K562 (cell line): Measurements from ENCODE around the gene TESMIN. TPM values are rescaled to one million over a fixed set of nuclear protein-coding genes. Genes with fewer than 3 reads are reported as not detected.

Experiments
- ATAC-seq: fragments of 200-7000 bp; cut with Tn5 transposase; 3 replicates; pipeline ENCODE4 v1.9.1; 2020; ENCODE audit warnings: moderate library complexity
- BruUV-seq: library from RNA; stranded (reverse); fragments of 400-500 nt; replicated peaks from 2 replicates; lab custom pipeline; 2021; lab: Mats Ljungman, UMichigan
- CTCF ChIA-PET: fragments of 300-600 bp; formaldehyde crosslinking; extraction: SDS; loops from one replicate; lab custom pipeline; 2021; ENCODE audit warnings: low intra/inter-chr PET ratio; lab: Yijun Ruan, JAX
- POLR2A ChIA-PET: fragments of 300-600, 350-650 bp; sonication (Branson Sonifier 250); formaldehyde crosslinking; extraction: SDS; loops from one replicate; lab custom pipeline; 2021; ENCODE audit warnings: antibody characterized with exemption, inconsistent platforms; lab: Yijun Ruan, JAX
- DNase-seq, 4 experiments: peaks; one replicate each; pipeline versions ENCODE4 v3.0.0 to v3.0.0-alpha.2; 2011 to 2018; ENCODE audit warnings: low spot score in 3 of 4, mixed read lengths in 3 of 4; ENCODE audit errors: extremely low read depth in 1 of 4
- FAIRE-seq: peaks from 2 replicates; lab custom pipeline; 2011; peaks lifted over from hg19 to GRCh38; lab: Jason Lieb, UNC
- H2AFZ ChIP-seq: 2 replicates; pipeline ENCODE4 v1.6.0; 2011; ENCODE audit warnings: low read depth, low read length, control low read depth, inconsistent platforms
- H3K27ac ChIP-seq: fragments of 200-600 bp; 3 replicates; pipeline ENCODE4 v1.8.0; 2011; ENCODE audit warnings: low read depth, mild to moderate bottlenecking, control low read depth, inconsistent platforms, low read length, moderate library complexity, mixed read lengths; ENCODE audit errors: extremely low read depth
- H3K27me3 ChIP-seq, 2 experiments: fragments of 300-600 bp in 1 of 2; 2 replicates in 1 of 2; 3 replicates in 1 of 2; pipeline versions ENCODE4 v1.6.0 to v1.8.0; 2011; ENCODE audit warnings: inconsistent platforms in 2 of 2, low read length in 2 of 2, mild to moderate bottlenecking in 1 of 2, mixed read lengths in 1 of 2, moderate library complexity in 1 of 2; ENCODE audit not compliant: control insufficient read depth in 2 of 2, insufficient read depth in 2 of 2
- H3K36me3 ChIP-seq: fragments of 300-600 bp; 3 replicates; pipeline ENCODE4 v1.8.0; 2011; ENCODE audit warnings: mild to moderate bottlenecking, low read length, inconsistent platforms; ENCODE audit not compliant: control insufficient read depth, insufficient read depth
- H3K4me1 ChIP-seq, 2 experiments: fragments of 200-600 bp in 1 of 2; replicated peaks in 1 of 2; 2 replicates in 1 of 2; 3 replicates in 1 of 2; pipeline versions ENCODE4 v1.5.1 to v1.8.0; 2011; ENCODE audit warnings: inconsistent platforms in 2 of 2, low read length in 2 of 2, mild to moderate bottlenecking in 1 of 2, mixed read lengths in 1 of 2, moderate library complexity in 1 of 2; ENCODE audit not compliant: control insufficient read depth in 2 of 2, insufficient read depth in 2 of 2
- H3K4me2 ChIP-seq: 2 replicates; pipeline ENCODE4 v1.6.1; 2011; ENCODE audit warnings: low read length, control low read depth, inconsistent platforms, mixed read lengths; ENCODE audit not compliant: insufficient read depth
- H3K4me3 ChIP-seq: fragments of 200-600 bp; sonication (generic), shearing (Covaris generic); 2 replicates; pipeline ENCODE4 v1.5.1; 2016; ENCODE audit warnings: control low read depth, inconsistent platforms
- H3K79me2 ChIP-seq: fragments of 200-600 bp; 3 replicates; pipeline ENCODE4 v1.8.0; 2011; ENCODE audit warnings: low read length, inconsistent platforms; ENCODE audit not compliant: control insufficient read depth, insufficient read depth
- H3K9ac ChIP-seq, 2 experiments: 2 replicates each; pipeline versions ENCODE4 v1.6.0 to v1.6.1; 2011; ENCODE audit warnings: low read depth in 2 of 2, low read length in 2 of 2, control low read depth in 1 of 2, inconsistent platforms in 1 of 2, mild to moderate bottlenecking in 1 of 2, mixed read lengths in 1 of 2; ENCODE audit not compliant: insufficient read depth in 1 of 2
- H3K9me1 ChIP-seq: one replicate; pipeline ENCODE4 v1.6.0; 2011; ENCODE audit warnings: inconsistent platforms, mild to moderate bottlenecking, low read length, moderate library complexity; ENCODE audit not compliant: control insufficient read depth, insufficient read depth
- H3K9me3 ChIP-seq: replicated peaks from 2 replicates; pipeline ENCODE4 v1.5.1; 2011; ENCODE audit warnings: low read depth, low read length, inconsistent platforms; ENCODE audit not compliant: control insufficient read depth, insufficient read depth
- H4K20me1 ChIP-seq: replicated peaks from 2 replicates; pipeline ENCODE4 v1.6.1; 2011; ENCODE audit warnings: low read length, inconsistent platforms, mixed read lengths; ENCODE audit not compliant: control insufficient read depth, insufficient read depth
- EZH2 ChIP-seq: IDR thresholded peaks from 2 replicates; pipeline ENCODE4 v1.6.1; 2012; ENCODE audit warnings: low read depth, mild to moderate bottlenecking, inconsistent platforms, low read length, borderline replicate concordance
- KDM4B ChIP-seq, 2 experiments: fragments of 450-650 bp in 1 of 2; sonication (generic) in 1 of 2; IDR thresholded peaks; 2 replicates each; pipeline ENCODE4 v1.6.1; 2016 to 2017; ENCODE audit warnings: borderline replicate concordance in 2 of 2, antibody characterized with exemption in 1 of 2, low read depth in 1 of 2, mild to moderate bottlenecking in 1 of 2
- NFE2 ChIP-seq: IDR thresholded peaks from 2 replicates; pipeline ENCODE4 v1.6.1; 2014; ENCODE audit warnings: antibody characterized with exemption, low read depth
- NFIX ChIP-seq: fragments of 250-450 bp; sonication (Bioruptor Pico); IDR thresholded peaks from 2 replicates; pipeline ENCODE4 v1.4.0; 2020; ENCODE audit warnings: low read depth, mild to moderate bottlenecking, moderate library complexity
- PTRF ChIP-seq: fragments of 450-650 bp; IDR thresholded peaks from 2 replicates; pipeline ENCODE4 v1.6.1; 2016; ENCODE audit warnings: mild to moderate bottlenecking, missing genetic modification characterization, missing compliant biosample characterization
- ZBTB8A ChIP-seq: fragments of 450-650 bp; IDR thresholded peaks from 2 replicates; pipeline ENCODE4 v1.6.1; 2018; ENCODE audit warnings: mild to moderate bottlenecking, moderate library complexity; ENCODE audit not compliant: partially characterized antibody
- ZNF444 ChIP-seq: fragments of 250-450 bp; sonication (Bioruptor Pico); IDR thresholded peaks from 2 replicates; pipeline ENCODE4 v1.4.0; 2020; ENCODE audit warnings: mild to moderate bottlenecking, moderate library complexity
- ZNF561 ChIP-seq: fragments of 450-650 bp; formaldehyde crosslinking; conservative IDR thresholded peaks from 2 replicates; pipeline ENCODE4 v1.4.0; 2020; ENCODE audit warnings: mild to moderate bottlenecking, moderate library complexity
- WGBS: fragments of 100-300 bp; shearing (Covaris generic); methylation state at CpG from one replicate; pipeline ENCODE4 v1.1.6; 2016; ENCODE audit warnings: low coverage, mixed read lengths; ENCODE audit not compliant: insufficient coverage; ENCODE audit errors: missing lambda C conversion rate; 5-methylcytosine and 5-hydroxymethylcytosine counted together
- in situ Hi-C: fragments of 300-500 bp; cut with MboI; formaldehyde crosslinking; loops from 4 replicates; pipeline ENCODE4 v1.15.0; 2018; ENCODE audit warnings: inconsistent platforms, mixed read lengths
- intact Hi-C: fragments of 100-400 bp; cut with micrococcal nuclease; formaldehyde crosslinking; loops from 2 replicates; pipeline ENCODE4 v1.14.2; 2022
- polyA plus RNA-seq, 8 experiments: library from polyadenylated mRNA; depleted of rRNA in 4 of 8; stranded (reverse) in 5 of 8; unstranded in 3 of 8; fragments of >200 nt; fragmentation: Nextera tagmentation in 2 of 8; fragmentation: Illumina TruSeq in 1 of 8; extraction: Ambion mirVana in 2 of 8; extraction: Trizol in 1 of 8; gene quantifications; 2 replicates each; pipeline versions ENCODE4 v1.2.1 to v1.2.3, GENCODE V29; 2011 to 2014; ENCODE audit warnings: inconsistent platforms in 1 of 8, missing spikeins in 1 of 8
- total RNA-seq, 7 experiments: library from RNA; depleted of rRNA in 6 of 7; stranded (reverse); fragments of >200 nt in 6 of 7; fragmentation: Illumina TruSeq in 2 of 7; extraction: Trizol in 2 of 7; gene quantifications; 2 replicates each; pipeline versions ENCODE4 v1.2.1 to v1.2.3, GENCODE V29; 2011 to 2021; ENCODE audit warnings: low replicate concordance in 1 of 7

The TESMIN gene
- total and polyA plus RNA-seq, 9 of the 15 experiments (the other 6 are each of a cell fraction or from before 2014, with no cell fraction given), result 8.9 to 50.5 (median 15.0) TPM

DNA sequence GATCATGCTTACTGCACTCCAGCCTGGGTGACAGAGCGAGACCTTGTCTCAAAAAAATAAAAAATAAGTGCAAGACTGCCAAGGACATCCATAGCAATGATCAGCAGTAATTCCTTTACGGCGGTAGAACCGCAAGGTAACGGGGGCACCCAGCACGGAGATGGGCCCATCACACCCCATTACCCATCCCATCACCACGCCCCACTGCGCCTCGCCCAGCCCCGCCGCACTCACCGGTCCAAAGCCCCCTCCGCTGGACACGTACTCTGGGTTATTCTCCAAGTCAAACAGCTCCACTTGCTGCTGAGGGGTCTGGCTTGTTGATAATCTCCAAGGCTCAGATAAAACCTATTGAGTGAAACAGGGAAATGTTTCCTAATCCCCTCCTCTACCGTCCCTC lies 8.7 kb upstream of the TESMIN start:
- BruUV-seq, result no TSS peak
- H2AFZ ChIP-seq, result no peak overlapping the region
- H3K4me1 ChIP-seq, result peaks cover 0 to 6% of the 10 kb centered on the region in 2 experiments; a peak in 2 of 5 replicates
- H3K27ac ChIP-seq, result no peak overlapping the region
- no peak overlapping the region for H3K4me2 ChIP-seq
- H3K9ac ChIP-seq, result no peak overlapping the region
- no peak overlapping the region for H3K4me3 ChIP-seq
- in situ Hi-C loops (no loop called here), intact Hi-C loops (no loop called here)
- no peaks in the 10 kb centered on the region for H3K9me1 ChIP-seq
- FAIRE-seq (no peak), DNase-seq (no peak), ATAC-seq (no peak)
- TF ChIP-seq ZNF561 (CRISPR knock-in tag), result no peak
- no peak for TF ChIP-seq ZBTB8A
- no peak for TF ChIP-seq EZH2
- TF ChIP-seq KDM4B (IDR thresholded peaks at IDR 0.05; ENCODE audit: borderline replicate concordance in 2 of 2, low read depth in 1 of 2), result no peak
- TF ChIP-seq ZNF444 (CRISPR knock-in tag), result no peak
- no peak for TF ChIP-seq NFE2
- no peak for TF ChIP-seq NFIX (CRISPR knock-in tag)
- no peak for TF ChIP-seq PTRF
- no peaks in the 10 kb centered on the region for H3K79me2 ChIP-seq
- POLR2A ChIA-PET, result no interaction called here
- no peaks in the 10 kb centered on the region for H3K9me3 ChIP-seq
- H3K36me3 ChIP-seq, result peaks cover 31% of the 10 kb centered on the region; the same call in 2 of the 3 replicates
- no peaks in the 10 kb centered on the region for H3K27me3 ChIP-seq
- 88% methylated on average over 15 of the region's 15 CpGs for WGBS
- no peaks in the 10 kb centered on the region for H4K20me1 ChIP-seq
- CTCF ChIA-PET, result no interaction called here
